H1 (cell line): ENCODE data around the gene MOCS1. TPM values are rescaled to one million over a fixed set of nuclear protein-coding genes. Genes with fewer than 3 reads are reported as not detected.

Experiments
- CTBP2 ChIP-seq: IDR thresholded peaks from 2 replicates; pipeline ENCODE4 v1.7.0; 2011; ENCODE audit warnings: borderline replicate concordance, mild to moderate bottlenecking, moderate library complexity, mixed read lengths, low read length; ENCODE audit not compliant: insufficient read depth, insufficient read length
- polyA plus RNA-seq, 7 experiments: library from polyadenylated mRNA; depleted of rRNA in 3 of 7; stranded (reverse) in 5 of 7; unstranded in 2 of 7; fragments of >200 nt in 5 of 7; fragments of 200-250 nt in 2 of 7; gene quantifications; 1 replicate in 5 of 7; 2 replicates in 1 of 7; 4 replicates in 1 of 7; pipeline versions ENCODE4 v1.2.1 to v1.2.3, GENCODE V29; 2011 to 2013; ENCODE audit warnings: missing spikeins in 2 of 7, mixed read lengths in 2 of 7
- total RNA-seq: library from RNA; stranded (reverse); fragmentation: NEBNext Ultra II Directional; extraction: Animal tissue kit (Norgen Biotek cat#: 25700); gene quantifications from 2 replicates; pipeline ENCODE4 v1.2.1, GENCODE V29; 2021

Gene MOCS1
- total and polyA plus RNA-seq, 2 of the 8 experiments (the other 6 are each of a cell fraction or from before 2014, with no cell fraction given): 13.4 to 19.7 TPM

- TF ChIP-seq CTBP2: no peak
Measured at GRCh38 chr6:39956936-39957335, 22.7 kb upstream of the MOCS1 start (continued).
